Pancreas (tissue), 10 donors: ENCODE results near the gene DAB2. TPM values are rescaled to one million over a fixed set of nuclear protein-coding genes. Genes with fewer than 3 reads are reported as not detected.

Experiments
- ATAC-seq, 4 donors: fragments of 200-7000 bp; cut with Tn5 transposase; one replicate each; pipeline versions ENCODE4 v1.8.0 to v1.9.1; 2020; ENCODE audit warnings: mild to moderate bottlenecking in 4 of 4, moderate library complexity in 4 of 4
- DNase-seq, 6 donors: peaks; one replicate each; pipeline ENCODE4 v3.0.0-alpha.2; 2020
- FAIRE-seq: peaks from 2 replicates; lab custom pipeline; 2012; peaks lifted over from hg19 to GRCh38; lab: Jason Lieb, UNC
- H3K27ac ChIP-seq, 4 donors: fragments of 200-600 bp; sonication (generic); 1 replicate in 3 of 4; 2 replicates in 1 of 4; pipeline versions ENCODE4 v1.5.0 to v1.8.0; 2020
- H3K27me3 ChIP-seq, 4 donors: fragments of 200-600 bp; one replicate each; pipeline ENCODE4 v1.8.0; 2021
- H3K36me3 ChIP-seq, 3 donors: fragments of 200-600 bp; sonication (generic) in 1 of 3; one replicate each; pipeline versions ENCODE4 v1.5.0 to v1.8.0; 2020 to 2021
- H3K4me1 ChIP-seq, 3 donors: fragments of 200-600 bp; one replicate each; pipeline ENCODE4 v1.8.0; 2021
- H3K4me3 ChIP-seq, 4 donors: fragments of 200-600 bp; sonication (generic) in 2 of 4; one replicate each; pipeline versions ENCODE4 v1.5.0 to v1.8.0; 2020 to 2021
- H3K9me3 ChIP-seq, 4 donors: fragments of 200-600 bp; one replicate each; pipeline ENCODE4 v1.8.0; 2021
- CTCF ChIP-seq, 4 donors: fragments of 200-600 bp; sonication (generic) in 3 of 4; IDR thresholded peaks; one replicate each; pipeline versions ENCODE4 v1.5.0 to v1.8.0; 2021; ENCODE audit warnings: antibody characterized with exemption in 4 of 4
- WGBS, 2 donors: extraction: QIAGEN DNeasy Blood & Tissue Kit; methylation state at CpG; one replicate each; pipeline ENCODE4 v1.1.7; 2013; 5-methylcytosine and 5-hydroxymethylcytosine counted together
- intact Hi-C, 3 donors: fragments of 100-400 bp; cut with DNase I; formaldehyde crosslinking; loops; one replicate each; pipeline versions ENCODE4 v1.11.1 to v1.14.2; 2022
- polyA plus RNA-seq, 2 donors: library from polyadenylated mRNA; stranded (reverse); fragments of 200-250 nt; gene quantifications; one replicate each; pipeline ENCODE4 v1.2.3, GENCODE V29; 2013
- total RNA-seq, 6 donors: library from RNA; stranded (reverse); fragmentation: NEBNext Ultra II Directional in 4 of 6; extraction: Animal tissue kit (Norgen Biotek cat#: 25700) in 4 of 6; gene quantifications; one replicate each; pipeline versions ENCODE4 v1.2.1 to v1.2.4, GENCODE V29; 2021 to 2023
- donor health status: healthy with polysubstance abuse.
- donor health status: DM: no; HTN: no; CAD: no; lungs with moderate emphysema.
- donor health status: DM: no; HTN: no; CAD: no.
- donor health status: control.
- donor health status: control.
- donor health status: Bipolar disorder and iron deficiency.
- donor health status: DM: yes; HTN: yes; CAD: no.
- donor health status: DM: no; HTN: no; CAD: no.
- donor health status: DM: no; HTN: no; CAD: no.
- donor health status: DM: yes; HTN: yes; CAD: no.

Gene DAB2
- total and polyA plus RNA-seq, 8 donors: 12.0 to 53.3 (median 27.2) TPM

GRCh38 chr5:39362646-39363045 lies 62.1 kb downstream of the DAB2 start:
- FAIRE-seq: no peak
- Histone ChIP-seq H3K36me3 (no peaks in the 10 kb centered on the region), H3K27ac (no peak overlapping the region), H3K9me3 (no peaks in the 10 kb centered on the region), H3K4me1 (no peaks in the 10 kb centered on the region), H3K27me3 (no peaks in the 10 kb centered on the region), H3K4me3 (no peak overlapping the region)
- WGBS, 2 donors: 65 to 77% methylated on average over 8 of the region's 8 CpGs
- no peak for ATAC-seq
- intact Hi-C loops: no loop called here
- no peak for DNase-seq
- no peak for TF ChIP-seq CTCF (IDR thresholded peaks at IDR 0.05)

GRCh38 chr5:39361306-39361705 lies 63.5 kb downstream of the DAB2 start:
- Histone ChIP-seq H3K4me3 (no peak overlapping the region), H3K27me3 (no peaks in the 10 kb centered on the region), H3K9me3 (no peaks in the 10 kb centered on the region), H3K4me1 (no peaks in the 10 kb centered on the region), H3K36me3 (no peaks in the 10 kb centered on the region), H3K27ac (no peak overlapping the region)
- ATAC-seq (no peak), FAIRE-seq (no peak), DNase-seq (no peak)
- intact Hi-C loops: no loop called here
- TF ChIP-seq CTCF (IDR thresholded peaks at IDR 0.05): no peak
- 68 to 74% methylated on average over 4 of the region's 4 CpGs for WGBS, 2 donors

- intact Hi-C loops: no loop called here
- no peaks in the 10 kb centered on the region for H3K4me1 ChIP-seq
- no peak for TF ChIP-seq CTCF (IDR thresholded peaks at IDR 0.05)
- no peak for DNase-seq
- no peaks in the 10 kb centered on the region for H3K9me3 ChIP-seq
- FAIRE-seq: no peak
- H3K27ac ChIP-seq: no peak overlapping the region
- H3K36me3 ChIP-seq: no peaks in the 10 kb centered on the region
- 62 to 68% methylated on average over 5 of the region's 5 CpGs for WGBS, 2 donors
- no peak overlapping the region for H3K4me3 ChIP-seq
- H3K27me3 ChIP-seq: no peaks in the 10 kb centered on the region
- peak in 1 of 4 donors; percentile 18 for ATAC-seq
Observed at GRCh38 chr5:39360471-39361111, 64.2 kb downstream of the DAB2 start.

- intact Hi-C loops: no loop called here
- 83 to 84% methylated on average over 3 of the region's 3 CpGs for WGBS, 2 donors
Observed at GRCh38 chr5:39356263-39356662, 68.5 kb downstream of the DAB2 start.

More at GRCh38 chr5:39356263-39356662, 68.5 kb downstream of the DAB2 start:
- Histone ChIP-seq H3K36me3 (no peaks in the 10 kb centered on the region), H3K4me1 (no peaks in the 10 kb centered on the region), H3K9me3 (no peaks in the 10 kb centered on the region), H3K27me3 (no peaks in the 10 kb centered on the region), H3K4me3 (no peak overlapping the region), H3K27ac (no peak overlapping the region)
- DNase-seq: no peak
- ATAC-seq: no peak
- no peak for FAIRE-seq
- TF ChIP-seq CTCF (IDR thresholded peaks at IDR 0.05): no peak
